Stimulated activated CD4-positive, alpha-beta T cell treated with anti-CD3 and anti-CD28 coated beads, Interleukin-15, amount 100 ng/mL, for 1 hour (primary cell): ENCODE data around the gene ATAD1.
"Not testable (repeated sequence)": the region's sequence is repeated elsewhere in the genome, so short reads cannot be mapped to it uniquely, and the experiment has no call there.

Experiments used
- DNase-seq, 2 donors: peaks; one replicate each; pipeline ENCODE4 v3.0.0-alpha.2; 2020; ENCODE audit warnings: low read depth in 1 of 2, low spot score in 1 of 2

Gene ATAD1

GRCh38 chr10:87804939-87805569 is 13.0 kb downstream of the ATAD1 start:
- DNase-seq: no peak

GRCh38 chr10:87803831-87804230 is 14.2 kb downstream of the ATAD1 start:
- no peak for DNase-seq

GRCh38 chr10:87803328-87803727 is 14.7 kb downstream of the ATAD1 start:
- no peak for DNase-seq

GRCh38 chr10:87801813-87802435 is 16.1 kb downstream of the ATAD1 start:
- not testable (repeated sequence) for DNase-seq

GRCh38 chr10:87799860-87800259 is 18.2 kb downstream of the ATAD1 start:
- DNase-seq: no peak

GRCh38 chr10:87798082-87798481 is 19.9 kb downstream of the ATAD1 start:
- DNase-seq: no peak

GRCh38 chr10:87794285-87794684 is 23.7 kb downstream of the ATAD1 start:
- no peak for DNase-seq

GRCh38 chr10:87790185-87790584 is 27.8 kb downstream of the ATAD1 start:
- no peak for DNase-seq

- DNase-seq: no peak
Observed at GRCh38 chr10:87786421-87786820, 31.6 kb downstream of the ATAD1 start.

GRCh38 chr10:87782721-87783120 is 35.3 kb downstream of the ATAD1 start:
- no peak for DNase-seq

- no peak for DNase-seq
Observed at GRCh38 chr10:87781545-87781944, 36.5 kb downstream of the ATAD1 start.

- no peak for DNase-seq
Observed at GRCh38 chr10:87776328-87776727, 41.7 kb downstream of the ATAD1 start.

GRCh38 chr10:87775766-87776165 is 42.3 kb downstream of the ATAD1 start:
- DNase-seq: no peak

GRCh38 chr10:87771871-87772500 is 46.0 kb downstream of the ATAD1 start:
- DNase-seq: no peak

GRCh38 chr10:87767253-87767652 is 50.8 kb downstream of the ATAD1 start:
- no peak for DNase-seq

GRCh38 chr10:87765666-87766376 is 52.2 kb downstream of the ATAD1 start:
- no peak for DNase-seq

- no peak for DNase-seq
Observed at GRCh38 chr10:87764072-87764934, 53.7 kb downstream of the ATAD1 start.

GRCh38 chr10:87763086-87763861 is 54.8 kb downstream of the ATAD1 start:
- no peak for DNase-seq

GRCh38 chr10:87761892-87762291 is 56.1 kb downstream of the ATAD1 start:
- DNase-seq: no peak

GRCh38 chr10:87761153-87761552 is 56.9 kb downstream of the ATAD1 start:
- no peak for DNase-seq
